ENCODE results near the gene SLC9B2. TPM values are rescaled to one million over a fixed set of nuclear protein-coding genes. Genes with fewer than 3 reads are reported as not detected.

SLC9B2 gene
- total RNA-seq, 4 donors from 2014 or later: 14.8 to 17.4 (median 15.6) TPM

DNA sequence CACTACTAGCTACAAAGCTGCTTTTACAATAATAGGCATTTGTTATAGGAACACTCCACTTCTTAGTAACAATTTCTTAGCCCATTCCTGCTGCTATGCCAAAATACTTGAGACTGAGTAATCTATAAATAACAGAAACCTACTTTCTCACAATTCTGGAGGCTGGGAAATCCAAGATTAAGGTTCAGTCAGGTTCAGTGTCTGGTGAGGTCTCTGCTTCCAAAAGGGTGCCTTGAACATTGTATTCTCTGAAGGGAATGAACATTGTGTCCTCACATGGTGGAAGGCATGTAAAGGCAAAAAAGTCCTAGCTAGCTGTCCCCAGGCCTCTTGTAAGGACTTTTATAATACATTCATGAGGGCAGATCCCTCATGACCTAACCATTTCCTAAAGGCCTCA lies 64.0 kb downstream of the SLC9B2 start:
- TF ChIP-seq, protein P1, sequence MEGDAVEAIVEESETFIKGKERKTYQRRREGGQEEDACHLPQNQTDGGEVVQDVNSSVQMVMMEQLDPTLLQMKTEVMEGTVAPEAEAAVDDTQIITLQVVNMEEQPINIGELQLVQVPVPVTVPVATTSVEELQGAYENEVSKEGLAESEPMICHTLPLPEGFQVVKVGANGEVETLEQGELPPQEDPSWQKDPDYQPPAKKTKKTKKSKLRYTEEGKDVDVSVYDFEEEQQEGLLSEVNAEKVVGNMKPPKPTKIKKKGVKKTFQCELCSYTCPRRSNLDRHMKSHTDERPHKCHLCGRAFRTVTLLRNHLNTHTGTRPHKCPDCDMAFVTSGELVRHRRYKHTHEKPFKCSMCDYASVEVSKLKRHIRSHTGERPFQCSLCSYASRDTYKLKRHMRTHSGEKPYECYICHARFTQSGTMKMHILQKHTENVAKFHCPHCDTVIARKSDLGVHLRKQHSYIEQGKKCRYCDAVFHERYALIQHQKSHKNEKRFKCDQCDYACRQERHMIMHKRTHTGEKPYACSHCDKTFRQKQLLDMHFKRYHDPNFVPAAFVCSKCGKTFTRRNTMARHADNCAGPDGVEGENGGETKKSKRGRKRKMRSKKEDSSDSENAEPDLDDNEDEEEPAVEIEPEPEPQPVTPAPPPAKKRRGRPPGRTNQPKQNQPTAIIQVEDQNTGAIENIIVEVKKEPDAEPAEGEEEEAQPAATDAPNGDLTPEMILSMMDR (IDR thresholded peaks at IDR 0.05; ENCODE audit: low read depth): no peak

DNA sequence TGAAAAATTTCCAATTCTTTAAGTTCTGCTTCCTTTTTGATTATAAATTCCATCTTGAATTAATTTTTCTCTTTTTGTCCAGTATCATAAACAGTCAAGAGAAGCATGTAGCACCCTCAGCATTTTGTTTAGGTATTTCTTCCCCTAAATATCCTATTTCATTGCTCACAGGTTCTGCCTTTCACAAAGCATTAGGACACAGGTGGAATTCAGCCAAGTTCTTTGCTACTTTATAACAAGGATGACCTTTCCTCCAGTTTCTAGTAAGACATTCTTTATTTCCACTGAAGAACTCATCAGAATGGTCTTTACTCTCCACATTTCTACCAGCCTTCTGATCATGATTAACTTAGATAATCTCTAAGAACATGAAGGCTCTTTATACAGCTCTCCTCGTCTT lies 64.5 kb downstream of the SLC9B2 start:
- TF ChIP-seq, protein P1 (IDR thresholded peaks at IDR 0.05; ENCODE audit: low read depth): no peak

DNA sequence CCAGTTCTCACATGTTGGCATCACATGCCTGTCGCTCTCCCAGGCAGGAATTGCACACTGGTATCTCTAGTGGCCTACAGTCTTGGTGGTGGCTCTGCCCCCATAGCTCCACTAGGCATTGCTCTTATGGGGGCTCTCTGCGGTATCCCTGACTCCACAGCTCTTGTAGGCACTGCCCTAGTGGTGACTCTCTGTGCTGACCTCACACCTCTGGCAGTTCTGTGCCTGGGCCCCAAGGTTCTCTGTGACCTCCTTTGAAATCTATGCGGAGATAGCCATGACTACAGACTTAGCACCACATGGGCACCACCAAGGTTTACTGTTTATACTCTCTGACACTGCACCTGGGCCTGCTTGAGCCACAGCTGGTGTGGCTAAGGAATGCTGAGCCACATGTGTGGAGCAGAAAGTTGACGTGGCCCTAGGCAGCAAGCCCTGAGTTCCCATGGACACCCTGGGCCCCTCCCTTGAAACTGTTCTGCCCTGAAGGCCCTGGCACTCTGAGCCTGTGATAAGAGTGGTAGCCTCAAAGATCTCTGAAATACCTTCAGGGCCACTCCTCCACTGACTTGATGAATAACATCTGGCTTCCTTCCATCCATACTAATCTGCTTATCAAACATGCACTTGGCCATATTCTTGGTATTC lies 65.1 kb downstream of the SLC9B2 start:
- TF ChIP-seq, protein P1 (IDR thresholded peaks at IDR 0.05; ENCODE audit: low read depth): no peak

DNA sequence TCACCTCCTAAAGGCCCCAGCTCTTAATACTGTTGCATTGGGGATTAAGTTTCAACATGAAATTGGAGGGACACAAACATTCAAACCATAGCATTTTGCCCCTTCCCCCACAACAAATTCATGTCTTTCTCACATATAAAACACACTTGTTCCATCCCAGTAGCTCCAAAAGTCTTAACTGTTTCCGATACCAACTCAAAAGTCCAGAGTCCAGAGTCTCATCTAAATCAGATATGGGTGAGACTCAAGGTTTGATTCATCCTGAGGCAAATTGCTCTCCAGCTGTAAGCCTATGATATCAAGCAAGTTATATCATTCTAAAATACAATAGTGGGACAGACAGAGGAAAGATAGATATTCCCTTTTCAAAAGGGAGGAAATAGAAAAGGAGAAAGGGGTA lies 65.8 kb downstream of the SLC9B2 start:
- TF ChIP-seq, protein P1 (IDR thresholded peaks at IDR 0.05; ENCODE audit: low read depth): no peak

DNA sequence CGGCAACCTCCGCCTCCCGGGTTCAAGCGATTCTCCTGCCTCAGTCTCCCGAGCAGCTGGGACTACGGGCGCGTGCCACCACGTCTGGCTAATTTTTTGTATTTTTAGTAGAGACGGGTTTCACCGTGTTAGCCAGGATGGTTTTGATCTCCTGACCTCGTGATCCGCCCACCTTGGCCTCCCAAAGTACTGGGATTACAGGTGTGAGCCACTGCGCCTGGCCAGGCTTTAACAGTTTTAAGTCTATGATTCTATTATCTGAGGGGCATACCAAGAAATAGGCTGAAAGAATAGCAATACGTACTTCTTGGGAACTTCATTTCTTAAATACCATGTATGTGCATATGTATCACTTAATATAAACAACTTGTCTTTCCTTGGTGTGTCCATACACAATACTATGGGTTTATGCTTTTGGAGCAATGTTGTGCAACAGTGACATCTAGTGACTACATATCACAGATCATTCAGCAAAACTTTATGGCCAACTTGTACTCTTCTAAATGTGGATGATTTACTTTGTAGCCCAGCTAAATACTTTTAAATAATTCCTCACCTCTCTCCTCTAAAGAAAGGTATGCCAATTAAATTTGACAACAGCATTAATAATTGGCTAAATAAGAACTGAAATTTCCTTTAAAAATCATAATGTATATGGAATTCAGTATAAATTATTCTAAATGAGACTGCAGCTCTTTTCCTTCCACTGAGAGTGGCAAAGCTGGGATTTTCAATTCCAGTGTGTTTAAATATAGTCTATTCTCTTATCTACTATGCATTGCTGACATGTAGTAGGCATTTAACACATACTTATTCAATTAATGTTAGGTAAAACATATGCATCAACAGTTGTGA lies 67.5 kb downstream of the SLC9B2 start:
- TF ChIP-seq, protein P1 (IDR thresholded peaks at IDR 0.05; ENCODE audit: low read depth): no peak

DNA sequence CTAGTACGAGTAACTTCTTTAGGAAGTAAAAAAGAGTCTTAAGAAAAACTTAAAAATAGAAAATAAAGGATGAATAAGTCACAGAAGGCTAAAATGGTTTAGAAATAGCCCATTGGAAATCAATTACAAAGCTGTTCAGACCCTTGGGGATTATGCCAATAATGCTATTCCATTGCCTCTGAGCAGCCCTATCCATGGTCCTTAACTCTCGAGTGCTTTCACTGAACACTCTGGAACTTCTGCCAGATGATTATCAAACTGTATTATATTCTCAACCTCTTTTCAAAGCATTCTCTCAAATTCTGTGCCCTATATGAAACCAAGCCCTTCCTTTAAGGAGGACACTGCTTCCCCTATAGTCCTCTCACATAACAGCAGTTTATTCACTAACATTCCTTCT lies 74.0 kb downstream of the SLC9B2 start:
- TF ChIP-seq, protein P1 (IDR thresholded peaks at IDR 0.05; ENCODE audit: low read depth): no peak

DNA sequence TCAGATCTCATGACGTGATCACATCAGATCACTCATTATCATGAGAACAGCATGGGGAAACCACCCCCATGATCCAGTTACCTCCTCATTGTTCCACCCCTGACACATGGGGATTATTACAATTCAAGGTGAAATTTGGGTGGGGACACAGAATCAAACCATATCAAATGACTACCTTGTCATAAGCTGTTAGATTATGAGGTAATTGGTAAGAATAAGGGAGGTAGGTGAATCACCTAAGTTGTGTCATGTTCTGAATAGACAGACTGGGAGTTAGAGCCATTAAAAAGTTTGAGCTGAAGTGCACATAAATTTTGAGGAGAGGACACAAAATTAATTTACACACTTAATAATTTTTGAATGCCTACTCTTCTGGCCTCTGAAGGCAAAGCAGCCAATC lies 81.8 kb downstream of the SLC9B2 start:
- TF ChIP-seq, protein P1 (IDR thresholded peaks at IDR 0.05; ENCODE audit: low read depth): no peak
